KOPT-K1 (cell line): ENCODE measurements around the gene SHMT2.

Experiments used
- H3K27ac ChIP-seq: fragments of 200-600 bp; sonication (generic); 2 replicates; pipeline ENCODE4 v1.5.1; 2016; ENCODE audit warnings: antibody characterized with exemption, mild to moderate bottlenecking, low read depth, low read length; ENCODE audit not compliant: poor library complexity, severe bottlenecking
- H3K36me3 ChIP-seq: fragments of 200-600 bp; sonication (generic); 2 replicates; pipeline ENCODE4 v1.5.1; 2017; ENCODE audit warnings: antibody characterized with exemption, mild to moderate bottlenecking, low read length, moderate library complexity; ENCODE audit not compliant: insufficient read depth
- H3K9me3 ChIP-seq: fragments of 200-600 bp; sonication (generic); 2 replicates; pipeline ENCODE4 v1.5.1; 2017; ENCODE audit warnings: antibody characterized with exemption, low read length, mild to moderate bottlenecking; ENCODE audit not compliant: insufficient read depth, poor library complexity, severe bottlenecking

SHMT2 gene

GRCh38 chr12:57216014-57216911 lies 13.2 kb upstream of the SHMT2 start, which contains the start of gene NXPH4:
NXPH4 (plus strand) TSS chr12:57216794; CDS start chr12:57216970, 176 bp downstream.
- H3K27ac ChIP-seq, result no peak within 1 kb of the TSS

GRCh38 chr12:57216921-57217879 lies 12.3 kb upstream of the SHMT2 start:
- Histone ChIP-seq H3K9me3 (no peaks in the 10 kb centered on the region), H3K36me3 (no peaks in the 10 kb centered on the region), H3K27ac (no peak overlapping the region)

More at GRCh38 chr12:57216014-57216911, 13.2 kb upstream of the SHMT2 start, which contains the start of gene NXPH4:
- Histone ChIP-seq H3K36me3 (no peaks in the 10 kb centered on the region), H3K9me3 (no peaks in the 10 kb centered on the region)

- H3K9me3 ChIP-seq, result no peaks in the 10 kb centered on the region
- no peaks in the 10 kb centered on the region for H3K36me3 ChIP-seq
- no peak overlapping the region for H3K27ac ChIP-seq
These were observed 11.3 kb upstream of the SHMT2 start for GRCh38 chr12:57218030-57218853.

GRCh38 chr12:57219205-57219992 lies 10.1 kb upstream of the SHMT2 start:
- H3K36me3 ChIP-seq, result no peaks in the 10 kb centered on the region
- H3K9me3 ChIP-seq, result no peaks in the 10 kb centered on the region
- H3K27ac ChIP-seq, result no peak overlapping the region

- no peaks in the 10 kb centered on the region for H3K9me3 ChIP-seq
- no peaks in the 10 kb centered on the region for H3K36me3 ChIP-seq
- H3K27ac ChIP-seq, result no peak overlapping the region
These were observed 9.3 kb upstream of the SHMT2 start for GRCh38 chr12:57219993-57220754.

- H3K27ac ChIP-seq, result no peak overlapping the region
- no peaks in the 10 kb centered on the region for H3K36me3 ChIP-seq
- H3K9me3 ChIP-seq, result no peaks in the 10 kb centered on the region
These were observed 8.7 kb upstream of the SHMT2 start for GRCh38 chr12:57220770-57221168.

GRCh38 chr12:57221169-57221917 lies 8.2 kb upstream of the SHMT2 start:
- Histone ChIP-seq H3K27ac (no peak overlapping the region), H3K9me3 (no peaks in the 10 kb centered on the region)

GRCh38 chr12:57222286-57223190 lies 7.0 kb upstream of the SHMT2 start:
- Histone ChIP-seq H3K9me3 (no peaks in the 10 kb centered on the region), H3K36me3 (no peaks in the 10 kb centered on the region), H3K27ac (no peak overlapping the region)

More at GRCh38 chr12:57221169-57221917, 8.2 kb upstream of the SHMT2 start:
- no peaks in the 10 kb centered on the region for H3K36me3 ChIP-seq

GRCh38 chr12:57223191-57224165 lies 6.0 kb upstream of the SHMT2 start:
- H3K9me3 ChIP-seq, result no peaks in the 10 kb centered on the region
- H3K36me3 ChIP-seq, result no peaks in the 10 kb centered on the region
- H3K27ac ChIP-seq, result no peak overlapping the region

GRCh38 chr12:57224278-57224972 lies 5.1 kb upstream of the SHMT2 start:
- no peaks in the 10 kb centered on the region for H3K36me3 ChIP-seq
- H3K9me3 ChIP-seq, result no peaks in the 10 kb centered on the region
- no peak overlapping the region for H3K27ac ChIP-seq
